Forelimb muscle (tissue), 1 donor: Measurements from ENCODE around the gene HSPA6. TPM values are rescaled to one million over a fixed set of nuclear protein-coding genes. Genes with fewer than 3 reads are reported as not detected.
"Not testable (repeated sequence)": the region's sequence is repeated elsewhere in the genome, so short reads cannot be mapped to it uniquely, and the experiment has no call there.

Source experiments
- DNase-seq: peaks from one replicate; pipeline ENCODE4 v3.0.0-alpha.2; 2013; ENCODE audit warnings: low read depth
- polyA plus RNA-seq: library from polyadenylated mRNA; unstranded; fragments of 120-200 nt; gene quantifications from one replicate; pipeline ENCODE4 v1.2.1, GENCODE V29; 2013; ENCODE audit not compliant: insufficient read length

The HSPA6 gene
- polyA plus RNA-seq, 1 donor = 0.57 TPM

- no peak for DNase-seq
Observed at GRCh38 chr1:161503394-161503748, 21.0 kb upstream of the HSPA6 start.

GRCh38 chr1:161505686-161506085, 18.7 kb upstream of the HSPA6 start:
- no peak for DNase-seq

- no peak for DNase-seq
Observed at GRCh38 chr1:161506336-161507223, 17.8 kb upstream of the HSPA6 start.

GRCh38 chr1:161510477-161510876, 13.9 kb upstream of the HSPA6 start:
- DNase-seq = no peak

- DNase-seq = no peak
Observed at GRCh38 chr1:161511018-161511755, 13.2 kb upstream of the HSPA6 start.

- no peak for DNase-seq
Observed at GRCh38 chr1:161511756-161512060, 12.6 kb upstream of the HSPA6 start.

GRCh38 chr1:161512636-161513447, 11.5 kb upstream of the HSPA6 start:
- not testable (repeated sequence) for DNase-seq

- DNase-seq = not testable (repeated sequence)
Observed at GRCh38 chr1:161513448-161513780, 10.9 kb upstream of the HSPA6 start.

GRCh38 chr1:161513953-161514352, 10.4 kb upstream of the HSPA6 start:
- DNase-seq = not testable (repeated sequence)

GRCh38 chr1:161523041-161523816, 1.1 kb upstream of the HSPA6 start:
- DNase-seq = not testable (repeated sequence)

- DNase-seq = not testable (repeated sequence)
Observed at GRCh38 chr1:161524742-161525291, 477 bp downstream of the HSPA6 start.

GRCh38 chr1:161525321-161525720, 981 bp downstream of the HSPA6 start:
- DNase-seq = not testable (repeated sequence)

- DNase-seq = not testable (repeated sequence)
Observed at GRCh38 chr1:161525918-161526317, 1.6 kb downstream of the HSPA6 start.

- DNase-seq = not testable (repeated sequence)
Observed at GRCh38 chr1:161528550-161528949, 4.2 kb downstream of the HSPA6 start.

GRCh38 chr1:161529463-161530104, 5.2 kb downstream of the HSPA6 start:
- DNase-seq = not testable (repeated sequence)

- DNase-seq = not testable (repeated sequence)
Observed at GRCh38 chr1:161530158-161530557, 5.8 kb downstream of the HSPA6 start.

- peak; percentile 79 for DNase-seq
Observed at GRCh38 chr1:161530671-161531641, 6.6 kb downstream of the HSPA6 start.

GRCh38 chr1:161531986-161532643, 7.8 kb downstream of the HSPA6 start:
- DNase-seq = no peak
